CD4-positive, alpha-beta T cell (primary cell): ENCODE results near the gene SORBS1. TPM values are rescaled to one million over a fixed set of nuclear protein-coding genes. Genes with fewer than 3 reads are reported as not detected.

Source experiments
- ATAC-seq: fragments of 200-7000 bp; cut with Tn5 transposase; one replicate; pipeline ENCODE4 v1.10.0; 2022; ENCODE audit warnings: mild to moderate bottlenecking; ENCODE audit not compliant: poor library complexity
- CTCF ChIA-PET: fragments of 350-600 bp; sonication (Branson Sonifier 250); formaldehyde crosslinking; loops from one replicate; lab custom pipeline; 2021; ENCODE audit warnings: antibody characterized with exemption, inconsistent platforms; lab: Charles Lee
- POLR2A ChIA-PET: fragments of 350-600 bp; sonication (Branson Sonifier 250); formaldehyde crosslinking; loops from one replicate; lab custom pipeline; 2021; ENCODE audit warnings: antibody characterized with exemption, inconsistent platforms; lab: Charles Lee
- DNase-seq, 14 experiments: peaks; one replicate each; pipeline ENCODE4 v3.0.0-alpha.2; 2013 to 2020; ENCODE audit warnings: mixed read lengths in 2 of 14
- H3K27ac ChIP-seq, 2 donors: one replicate each; pipeline versions ENCODE4 v1.5.1 to v1.7.0; 2013; ENCODE audit warnings: low read length in 2 of 2, low read depth in 1 of 2, mild to moderate bottlenecking in 1 of 2
- H3K27me3 ChIP-seq, 2 experiments: 1 replicate in 1 of 2; 2 replicates in 1 of 2; pipeline versions ENCODE4 v1.6.1 to v1.7.0; 2013; ENCODE audit warnings: low read length in 2 of 2, control low read depth in 1 of 2, mild to moderate bottlenecking in 1 of 2, moderate library complexity in 1 of 2; ENCODE audit not compliant: insufficient read depth in 2 of 2, control insufficient read depth in 1 of 2
- H3K36me3 ChIP-seq: one replicate; pipeline ENCODE4 v1.6.1; 2013; ENCODE audit warnings: low read length, control low read depth; ENCODE audit not compliant: insufficient read depth
- H3K4me1 ChIP-seq: one replicate; pipeline ENCODE4 v1.6.1; 2013; ENCODE audit warnings: low read length, control low read depth; ENCODE audit not compliant: insufficient read depth
- H3K4me3 ChIP-seq: one replicate; pipeline ENCODE4 v1.5.1; 2013; ENCODE audit warnings: mild to moderate bottlenecking, low read length, moderate library complexity
- H3K9me3 ChIP-seq, 2 experiments: 1 replicate in 1 of 2; 2 replicates in 1 of 2; pipeline versions ENCODE4 v1.6.1 to v1.7.0; 2013; ENCODE audit warnings: low read length in 2 of 2, mild to moderate bottlenecking in 2 of 2, control low read depth in 1 of 2, moderate library complexity in 1 of 2; ENCODE audit not compliant: control insufficient read depth in 1 of 2, insufficient read depth in 1 of 2
- H3K27ac Mint-ChIP-seq: one replicate; pipeline ENCODE4 v1.8.0; 2020; ENCODE audit warnings: mixed read lengths
- H3K27me3 Mint-ChIP-seq: one replicate; pipeline ENCODE4 v1.8.0; 2021; ENCODE audit warnings: mixed read lengths
- H3K36me3 Mint-ChIP-seq: one replicate; pipeline ENCODE4 v1.8.0; 2021; ENCODE audit warnings: low read depth, mixed read lengths
- H3K4me1 Mint-ChIP-seq: one replicate; pipeline ENCODE4 v1.8.0; 2021; ENCODE audit warnings: low read depth, mixed read lengths
- H3K4me3 Mint-ChIP-seq: one replicate; pipeline ENCODE4 v1.8.0; 2020; ENCODE audit warnings: mild to moderate bottlenecking, mixed read lengths
- H3K9me3 Mint-ChIP-seq: one replicate; pipeline ENCODE4 v1.8.0; 2020; ENCODE audit warnings: mixed read lengths
- intact Hi-C, 2 experiments: fragments of 100-400 bp; cut with DNase I in 1 of 2; cut with micrococcal nuclease in 1 of 2; formaldehyde crosslinking; loops; one replicate each; pipeline versions ENCODE4 v1.15.1 to v1.9.0; 2023 to 2025; cut with DNase I, micrococcal nuclease
- total RNA-seq, 174 experiments: library from RNA in 2 of 174; stranded (reverse) in 2 of 174; gene quantifications; one replicate each; pipeline ENCODE4 v1.2.3 and lab custom pipeline; 2021 to 2026
- TF ChIP-seq, protein P1 (sequence below): fragments of 200-600 bp; IDR thresholded peaks from one replicate; pipeline ENCODE4 v1.8.0; 2022; ENCODE audit warnings: antibody characterized with exemption, mild to moderate bottlenecking

The SORBS1 gene
- total RNA-seq, 2 experiments from 2014 or later, result 1.4 to 1.8 TPM

- Histone ChIP-seq H3K27ac (no peak overlapping the region), H3K4me3 (no peak overlapping the region), H3K27me3 (no peaks in the 10 kb centered on the region), H3K4me1 (no peaks in the 10 kb centered on the region), H3K36me3 (no peaks in the 10 kb centered on the region), H3K9me3 (no peaks in the 10 kb centered on the region)
- H3K4me3 Mint-ChIP-seq, result no peak overlapping the region
- H3K27ac Mint-ChIP-seq, result no peak overlapping the region
- DNase-seq, result no peak
- H3K9me3 Mint-ChIP-seq, result no peaks in the 10 kb centered on the region
- TF ChIP-seq, protein P1, sequence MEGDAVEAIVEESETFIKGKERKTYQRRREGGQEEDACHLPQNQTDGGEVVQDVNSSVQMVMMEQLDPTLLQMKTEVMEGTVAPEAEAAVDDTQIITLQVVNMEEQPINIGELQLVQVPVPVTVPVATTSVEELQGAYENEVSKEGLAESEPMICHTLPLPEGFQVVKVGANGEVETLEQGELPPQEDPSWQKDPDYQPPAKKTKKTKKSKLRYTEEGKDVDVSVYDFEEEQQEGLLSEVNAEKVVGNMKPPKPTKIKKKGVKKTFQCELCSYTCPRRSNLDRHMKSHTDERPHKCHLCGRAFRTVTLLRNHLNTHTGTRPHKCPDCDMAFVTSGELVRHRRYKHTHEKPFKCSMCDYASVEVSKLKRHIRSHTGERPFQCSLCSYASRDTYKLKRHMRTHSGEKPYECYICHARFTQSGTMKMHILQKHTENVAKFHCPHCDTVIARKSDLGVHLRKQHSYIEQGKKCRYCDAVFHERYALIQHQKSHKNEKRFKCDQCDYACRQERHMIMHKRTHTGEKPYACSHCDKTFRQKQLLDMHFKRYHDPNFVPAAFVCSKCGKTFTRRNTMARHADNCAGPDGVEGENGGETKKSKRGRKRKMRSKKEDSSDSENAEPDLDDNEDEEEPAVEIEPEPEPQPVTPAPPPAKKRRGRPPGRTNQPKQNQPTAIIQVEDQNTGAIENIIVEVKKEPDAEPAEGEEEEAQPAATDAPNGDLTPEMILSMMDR, result no peak
- ChIA-PET CTCF (no interaction called here), POLR2A (no interaction called here)
- ATAC-seq, result no peak
- H3K27me3 Mint-ChIP-seq, result no peaks in the 10 kb centered on the region
- no peaks in the 10 kb centered on the region for H3K36me3 Mint-ChIP-seq
- intact Hi-C loops, result no loop called here
- no peaks in the 10 kb centered on the region for H3K4me1 Mint-ChIP-seq
Measured at GRCh38 chr10:95480102-95480900, 80.9 kb downstream of the SORBS1 start.

DNA sequence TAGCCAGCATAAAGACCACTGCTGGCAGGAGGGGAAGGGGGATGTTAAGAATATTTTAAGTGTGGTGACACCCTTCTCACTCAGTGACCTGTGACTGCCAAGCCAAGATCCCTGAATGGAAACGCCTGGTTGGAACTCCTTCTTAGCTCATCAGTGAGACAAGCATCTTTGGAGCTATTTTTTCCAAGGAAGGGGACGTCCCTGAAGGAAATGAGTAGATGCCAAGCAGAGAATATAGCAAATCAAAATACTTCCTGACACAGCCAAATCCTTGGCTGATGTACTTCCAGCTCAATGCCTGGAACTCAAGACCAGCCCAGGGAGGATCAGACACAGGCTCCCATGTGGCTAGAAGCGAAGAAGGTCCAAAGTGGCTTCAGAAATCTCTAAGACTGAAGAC is 82.2 kb downstream of the SORBS1 start:
- ChIA-PET POLR2A (no interaction called here), CTCF (no interaction called here)
- Histone ChIP-seq H3K9me3 (no peaks in the 10 kb centered on the region), H3K4me1 (no peaks in the 10 kb centered on the region), H3K36me3 (no peaks in the 10 kb centered on the region), H3K4me3 (no peak overlapping the region), H3K27ac (no peak overlapping the region), H3K27me3 (no peaks in the 10 kb centered on the region)
- Mint-ChIP-seq H3K4me3 (no peak overlapping the region), H3K9me3 (no peaks in the 10 kb centered on the region), H3K4me1 (no peaks in the 10 kb centered on the region), H3K27me3 (no peaks in the 10 kb centered on the region), H3K36me3 (no peaks in the 10 kb centered on the region), H3K27ac (no peak overlapping the region)
- intact Hi-C loops, result no loop called here
- TF ChIP-seq, protein P1, result no peak
- DNase-seq, result no peak
- no peak for ATAC-seq

DNA sequence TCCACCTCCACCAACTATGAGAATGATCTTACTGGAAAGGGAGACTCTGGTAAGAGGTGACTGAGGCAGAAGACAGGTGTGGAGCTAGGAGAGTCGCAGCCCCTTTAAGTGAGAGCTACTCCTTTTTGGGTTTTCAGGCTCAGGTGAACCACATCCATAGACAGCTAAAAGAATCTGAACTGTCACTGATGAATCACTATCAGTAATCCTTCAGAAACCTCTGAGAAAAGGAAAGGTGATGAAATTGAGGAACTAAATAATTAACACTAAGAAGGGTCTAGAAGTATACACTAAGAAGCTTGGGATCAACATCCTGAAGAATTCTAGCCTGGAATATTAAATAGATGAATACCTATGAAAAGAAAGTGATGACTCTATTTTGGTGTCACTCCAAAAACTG is 83.0 kb downstream of the SORBS1 start:
- intact Hi-C loops, result no loop called here
- TF ChIP-seq, protein P1, result no peak
- no peak for ATAC-seq
- no peak overlapping the region for H3K4me3 Mint-ChIP-seq
- Histone ChIP-seq H3K9me3 (no peaks in the 10 kb centered on the region), H3K27ac (no peak overlapping the region), H3K36me3 (no peaks in the 10 kb centered on the region), H3K4me1 (no peaks in the 10 kb centered on the region), H3K4me3 (no peak overlapping the region), H3K27me3 (no peaks in the 10 kb centered on the region)
- no peaks in the 10 kb centered on the region for H3K4me1 Mint-ChIP-seq
- H3K9me3 Mint-ChIP-seq, result no peaks in the 10 kb centered on the region
- H3K27me3 Mint-ChIP-seq, result no peaks in the 10 kb centered on the region
- H3K27ac Mint-ChIP-seq, result no peak overlapping the region
- CTCF ChIA-PET, result no interaction called here
- no peaks in the 10 kb centered on the region for H3K36me3 Mint-ChIP-seq
- POLR2A ChIA-PET, result no interaction called here
- no peak for DNase-seq
